ENCODE data around the gene VTI1A.

- no peak for TF ChIP-seq CTCF (IDR thresholded peaks at IDR 0.05)
- no peak for TF ChIP-seq POLR2A (IDR thresholded peaks at IDR 0.05)
- no peak for TF ChIP-seq POLR2AphosphoS5 (IDR thresholded peaks at IDR 0.05)
Measured at GRCh38 chr10:112763916-112764520, 317.0 kb downstream of the VTI1A start.

All from breast epithelium (tissue), 3 donors.